Measurements from ENCODE around the gene RASGEF1B.

Gene RASGEF1B

DNA sequence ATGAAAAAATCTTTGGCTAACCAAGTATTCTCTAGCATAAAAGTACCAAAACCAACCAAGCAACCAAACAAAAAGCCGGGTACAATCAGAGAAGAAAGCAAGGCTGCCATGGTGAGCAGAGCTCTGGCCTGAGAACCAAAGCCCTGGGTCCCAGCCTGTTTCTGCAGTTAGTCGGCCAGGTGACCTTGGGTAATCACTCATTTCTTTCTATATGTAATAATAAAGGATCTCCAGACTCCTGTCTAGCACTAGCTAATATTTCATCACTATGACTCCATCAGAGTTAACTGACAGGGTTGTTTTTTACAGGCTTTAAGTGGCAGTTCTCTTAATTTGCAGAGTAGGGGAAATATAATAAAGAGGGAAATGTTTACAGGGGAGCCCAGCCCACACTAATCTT is 34.0 kb upstream of the RASGEF1B start:
- no peak for DNase-seq
- H3K4me1 Mint-ChIP-seq, result peaks cover 22% of the 10 kb centered on the region
- no peaks in the 10 kb centered on the region for H3K9me3 Mint-ChIP-seq
- no peaks in the 10 kb centered on the region for H3K36me3 Mint-ChIP-seq
- H3K27ac Mint-ChIP-seq, result peak overlapping the region; percentile 70
- H3K27me3 Mint-ChIP-seq, result peaks cover 8% of the 10 kb centered on the region
- H3K4me3 Mint-ChIP-seq, result no peak overlapping the region
- CTCF ChIA-PET, result interaction anchor here (0.7 kb wide), 1 partner anchor 16 kb away, joined by 3 read pairs; no protein-coding TSS in a partner anchor

DNA sequence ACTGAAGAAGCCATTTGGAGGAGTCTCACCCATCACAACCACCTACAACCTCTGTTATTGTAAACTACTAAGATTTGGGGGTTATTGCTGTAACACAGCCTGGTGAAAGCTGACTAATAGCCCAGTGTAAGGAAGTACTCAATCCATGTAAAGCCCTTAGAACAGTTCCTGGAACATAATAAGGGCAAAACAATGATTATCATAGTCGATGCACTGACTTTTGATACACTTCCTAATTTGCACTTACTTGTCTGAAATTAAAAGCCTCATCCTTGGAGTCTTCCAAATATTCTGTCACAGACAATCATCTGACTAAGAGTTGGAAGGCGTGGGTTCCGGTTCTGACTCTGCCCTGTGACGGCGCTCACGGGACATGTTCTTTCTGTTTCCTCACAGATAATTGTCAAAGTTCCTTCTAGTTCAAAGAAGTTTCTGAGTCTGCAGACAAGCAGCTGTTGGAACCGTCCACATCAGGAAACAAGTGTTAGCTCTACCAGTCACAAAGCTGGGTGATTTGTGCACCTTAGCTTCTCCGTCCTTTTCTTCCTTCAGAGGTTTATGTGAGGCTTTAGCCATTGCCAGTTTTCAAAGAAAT is 33.4 kb upstream of the RASGEF1B start:
- peaks cover 22% of the 10 kb centered on the region for H3K4me1 Mint-ChIP-seq
- H3K27me3 Mint-ChIP-seq, result peaks cover 8% of the 10 kb centered on the region

DNA sequence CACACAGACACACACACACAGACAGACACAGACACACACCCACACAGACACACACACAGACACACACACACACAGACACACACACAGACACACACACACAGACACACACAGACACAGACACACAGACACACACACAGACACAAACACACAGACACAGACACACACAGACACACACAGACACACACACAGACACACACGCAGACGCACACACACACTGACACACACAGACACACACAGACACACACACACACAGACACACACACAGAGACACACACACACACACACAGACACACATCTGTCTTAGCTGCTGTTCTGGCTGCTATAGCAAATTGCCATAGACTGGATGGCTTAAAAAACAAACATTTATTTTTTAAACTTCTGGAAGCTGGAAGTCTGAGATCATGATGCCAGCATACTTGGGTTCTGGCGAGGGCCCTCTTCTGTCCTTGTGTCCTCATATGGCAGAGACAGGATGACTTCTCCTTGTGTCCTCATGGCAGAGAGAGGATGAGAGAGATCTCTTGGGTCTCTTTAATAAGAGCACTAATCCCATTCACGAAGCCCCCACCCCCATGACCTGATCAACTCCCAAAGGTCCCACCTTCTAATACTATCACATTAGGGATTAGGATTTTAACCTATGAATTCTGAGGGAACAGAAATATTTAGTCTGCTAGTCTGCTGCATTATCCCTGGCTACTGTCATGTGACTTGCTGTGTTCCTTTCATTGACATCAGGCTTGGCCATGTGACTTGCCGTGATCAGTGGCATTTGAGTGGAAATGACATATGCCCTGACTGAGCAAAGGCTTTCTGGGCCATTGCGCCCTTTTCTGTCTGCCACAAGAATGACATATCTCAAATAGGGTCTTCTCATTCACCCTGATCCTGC is 32.7 kb upstream of the RASGEF1B start:
- Mint-ChIP-seq H3K36me3 (no peaks in the 10 kb centered on the region), H3K4me1 (peaks cover 22% of the 10 kb centered on the region), H3K9me3 (no peaks in the 10 kb centered on the region), H3K4me3 (no peak overlapping the region), H3K27ac (peak overlapping the region; percentile 19), H3K27me3 (peaks cover 12% of the 10 kb centered on the region)
- peak; percentile 22 for DNase-seq
- CTCF ChIA-PET, result interaction anchor here (1.2 kb wide), 2 partner anchors 13 to 34 kb away, joined by 4 to 5 read pairs; no protein-coding TSS in a partner anchor

More for the DNA sequence above, 33.4 kb upstream of the RASGEF1B start:
- peak overlapping the region; percentile 33 for H3K4me3 Mint-ChIP-seq
- H3K9me3 Mint-ChIP-seq, result no peaks in the 10 kb centered on the region
- DNase-seq, result peak; percentile 75
- peak overlapping the region; percentile 70 for H3K27ac Mint-ChIP-seq
- CTCF ChIA-PET, result interaction anchor here (0.7 to 1.2 kb wide), 2 partner anchors 14 to 17 kb away, joined by 3 to 4 read pairs; no protein-coding TSS in a partner anchor
- no peaks in the 10 kb centered on the region for H3K36me3 Mint-ChIP-seq

DNA sequence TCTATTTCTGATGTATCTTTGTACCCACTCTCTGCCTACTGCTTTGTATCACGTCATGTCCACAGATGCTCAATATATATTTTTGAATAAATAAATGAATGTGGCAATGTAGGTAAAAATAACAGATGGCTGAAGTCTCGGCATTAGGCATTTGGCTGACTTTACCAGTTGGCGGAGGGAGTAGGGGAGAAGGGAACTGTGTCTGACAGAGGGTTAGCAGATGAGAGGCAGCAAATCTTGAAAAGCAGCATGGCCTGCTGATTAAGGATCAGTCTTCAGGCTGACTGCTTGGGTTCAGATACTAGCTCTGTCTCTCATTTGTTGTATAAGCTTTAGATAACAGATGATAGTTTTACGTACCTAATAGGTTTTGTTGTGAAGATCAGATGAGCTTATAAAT is 31.9 kb upstream of the RASGEF1B start:
- Mint-ChIP-seq H3K4me3 (no peak overlapping the region), H3K4me1 (peaks cover 22% of the 10 kb centered on the region), H3K27ac (no peak overlapping the region), H3K9me3 (no peaks in the 10 kb centered on the region), H3K36me3 (no peaks in the 10 kb centered on the region), H3K27me3 (peaks cover 12% of the 10 kb centered on the region)
- CTCF ChIA-PET, result interaction anchor here (0.7 to 1.2 kb wide), 2 partner anchors 34 to 36 kb away, joined by 3 to 5 read pairs; no protein-coding TSS in a partner anchor
- no peak for DNase-seq

- Mint-ChIP-seq H3K9me3 (no peaks in the 10 kb centered on the region), H3K36me3 (no peaks in the 10 kb centered on the region), H3K4me1 (peaks cover 22% of the 10 kb centered on the region), H3K27ac (no peak overlapping the region), H3K27me3 (peaks cover 20% of the 10 kb centered on the region), H3K4me3 (no peak overlapping the region)
- CTCF ChIA-PET, result interaction anchor here (0.8 kb wide), 1 partner anchor 35 kb away, joined by 3 read pairs; no protein-coding TSS in a partner anchor
- no peak for DNase-seq
Observed at GRCh38 chr4:81502564-81502963, 30.9 kb upstream of the RASGEF1B start.

- H3K36me3 Mint-ChIP-seq, result no peaks in the 10 kb centered on the region
- H3K9me3 Mint-ChIP-seq, result no peaks in the 10 kb centered on the region
- CTCF ChIA-PET, result no interaction called here
- no peak for DNase-seq
- H3K27me3 Mint-ChIP-seq, result peaks cover 20% of the 10 kb centered on the region
- H3K4me3 Mint-ChIP-seq, result no peak overlapping the region
- H3K27ac Mint-ChIP-seq, result no peak overlapping the region
- peaks cover 14% of the 10 kb centered on the region for H3K4me1 Mint-ChIP-seq
Observed at GRCh38 chr4:81499840-81500239, 28.1 kb upstream of the RASGEF1B start.

GRCh38 chr4:81498551-81499099 is 26.9 kb upstream of the RASGEF1B start:
- H3K4me3 Mint-ChIP-seq, result no peak overlapping the region
- no peaks in the 10 kb centered on the region for H3K9me3 Mint-ChIP-seq
- DNase-seq, result no peak
- peaks cover 20% of the 10 kb centered on the region for H3K27me3 Mint-ChIP-seq
- peaks cover 18% of the 10 kb centered on the region for H3K4me1 Mint-ChIP-seq
- no peak overlapping the region for H3K27ac Mint-ChIP-seq
- CTCF ChIA-PET, result interaction anchor here (1.1 to 1.4 kb wide), 2 partner anchors 32 to 33 kb away, joined by 3 to 4 read pairs; no protein-coding TSS in a partner anchor
- H3K36me3 Mint-ChIP-seq, result no peaks in the 10 kb centered on the region

GRCh38 chr4:81498046-81498445 is 26.3 kb upstream of the RASGEF1B start:
- Mint-ChIP-seq H3K27me3 (peaks cover 16% of the 10 kb centered on the region), H3K4me3 (no peak overlapping the region), H3K36me3 (no peaks in the 10 kb centered on the region), H3K4me1 (peaks cover 22% of the 10 kb centered on the region), H3K27ac (no peak overlapping the region), H3K9me3 (no peaks in the 10 kb centered on the region)
- no peak for DNase-seq
- CTCF ChIA-PET, result interaction anchor here (1.4 kb wide), 1 partner anchor 32 kb away, joined by 4 read pairs; no protein-coding TSS in a partner anchor

DNA sequence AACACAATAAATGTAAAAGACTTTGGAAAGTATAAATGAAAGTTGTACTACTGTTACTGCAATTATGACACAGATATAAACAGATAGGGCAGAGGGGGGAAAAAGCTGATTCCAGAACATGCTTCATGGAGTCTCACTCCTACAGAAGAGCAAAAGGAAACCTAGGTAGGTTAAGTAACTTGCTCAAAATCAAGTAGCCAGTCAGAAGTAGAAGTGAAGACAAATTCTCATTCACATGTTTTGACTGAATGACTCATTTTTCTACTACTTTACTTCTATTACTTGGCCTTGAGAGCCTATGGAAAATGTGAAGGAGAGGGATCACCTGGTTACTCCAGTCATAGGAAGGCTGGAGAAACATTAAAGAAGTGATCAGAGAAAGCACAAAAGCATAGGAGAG is 23.6 kb upstream of the RASGEF1B start:
- peaks cover 8% of the 10 kb centered on the region for H3K9me3 Mint-ChIP-seq
- H3K27ac Mint-ChIP-seq, result no peak overlapping the region
- peaks cover 12% of the 10 kb centered on the region for H3K27me3 Mint-ChIP-seq
- peaks cover 45% of the 10 kb centered on the region for H3K4me1 Mint-ChIP-seq
- peaks cover 9% of the 10 kb centered on the region for H3K36me3 Mint-ChIP-seq
- CTCF ChIA-PET, result no interaction called here
- H3K4me3 Mint-ChIP-seq, result no peak overlapping the region
- DNase-seq, result no peak

DNA sequence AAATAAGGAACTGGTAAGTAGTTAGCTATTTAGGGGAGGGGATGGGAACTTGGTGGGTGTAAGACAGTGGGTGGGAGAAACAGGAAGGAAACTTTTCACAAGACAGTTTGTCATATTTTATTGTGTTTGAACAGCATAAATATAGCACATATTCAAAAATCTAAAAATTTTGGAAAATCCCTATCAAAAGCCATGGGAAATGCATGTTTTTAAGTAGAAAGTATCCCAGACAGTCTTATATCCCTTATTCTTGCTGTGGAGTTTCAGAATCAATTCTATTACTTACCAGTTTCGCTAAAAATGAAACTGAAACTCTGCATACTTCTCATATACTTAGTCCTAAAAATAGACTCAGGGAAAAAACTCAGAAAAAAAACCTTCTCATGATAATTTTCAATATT is 22.3 kb upstream of the RASGEF1B start:
- DNase-seq, result no peak
- peaks cover 47% of the 10 kb centered on the region for H3K4me1 Mint-ChIP-seq
- peaks cover 9% of the 10 kb centered on the region for H3K27me3 Mint-ChIP-seq
- peaks cover 9% of the 10 kb centered on the region for H3K36me3 Mint-ChIP-seq
- H3K4me3 Mint-ChIP-seq, result peak overlapping the region; percentile 31
- CTCF ChIA-PET, result interaction anchor here (1.5 kb wide), 1 partner anchor 13 kb away, joined by 3 read pairs; no protein-coding TSS in a partner anchor
- H3K9me3 Mint-ChIP-seq, result peaks cover 8% of the 10 kb centered on the region
- peak overlapping the region; percentile 11 for H3K27ac Mint-ChIP-seq

DNA sequence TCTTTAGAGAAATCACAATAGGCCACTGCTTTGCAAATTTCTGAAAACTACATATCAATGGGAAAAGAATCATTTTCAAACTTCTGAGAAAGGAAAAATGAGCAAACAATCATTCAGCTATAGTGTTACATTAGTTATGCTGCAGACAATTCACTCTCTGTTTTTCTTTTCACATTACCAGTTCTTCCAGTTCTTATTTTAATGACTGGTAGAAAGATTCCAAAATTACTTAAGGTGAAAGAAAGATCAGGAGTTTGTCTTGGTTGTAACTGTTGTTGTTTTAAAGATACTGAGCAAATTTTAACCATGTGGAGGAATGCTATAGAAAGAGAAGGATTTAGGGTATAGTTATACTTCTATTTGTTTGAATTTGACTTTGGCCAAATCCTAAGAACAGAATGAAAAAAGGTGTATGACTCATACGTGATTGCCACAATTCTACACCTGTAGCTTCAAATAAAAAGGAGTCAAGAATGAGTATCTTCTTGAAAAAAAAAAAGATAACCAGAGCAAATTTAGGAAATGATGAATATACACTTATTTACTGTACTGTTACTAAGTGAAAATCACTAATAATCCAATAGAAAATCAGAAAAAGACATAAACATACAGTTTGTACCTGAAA is 21.0 kb upstream of the RASGEF1B start:
- no peak for DNase-seq
- H3K36me3 Mint-ChIP-seq, result peaks cover 9% of the 10 kb centered on the region
- peaks cover 6% of the 10 kb centered on the region for H3K27me3 Mint-ChIP-seq
- CTCF ChIA-PET, result interaction anchor here (0.9 kb wide), 1 partner anchor 23 kb away, joined by 3 read pairs; no protein-coding TSS in a partner anchor
- peaks cover 12% of the 10 kb centered on the region for H3K9me3 Mint-ChIP-seq
- H3K4me3 Mint-ChIP-seq, result no peak overlapping the region
- H3K27ac Mint-ChIP-seq, result no peak overlapping the region
- H3K4me1 Mint-ChIP-seq, result peaks cover 47% of the 10 kb centered on the region

DNA sequence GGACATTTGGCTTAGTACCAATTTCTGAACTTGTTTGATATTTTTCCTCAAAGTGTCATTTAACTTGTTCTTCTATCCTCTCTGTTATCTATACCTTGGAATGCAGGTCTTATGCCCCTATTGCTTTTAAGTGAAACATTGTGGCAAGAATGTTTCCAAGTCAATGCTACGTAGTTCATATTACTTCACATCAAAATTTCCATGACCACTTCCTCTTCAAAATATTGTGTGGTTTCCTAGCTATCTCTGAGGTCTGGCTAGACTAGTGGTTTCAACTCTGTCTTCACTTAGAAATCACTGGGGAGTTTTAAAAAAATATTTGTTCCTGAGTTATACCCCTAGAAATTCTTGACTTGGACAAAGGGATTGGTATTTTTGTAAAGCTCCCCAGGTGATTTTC is 20.2 kb upstream of the RASGEF1B start:
- CTCF ChIA-PET, result interaction anchor here (0.9 kb wide), 1 partner anchor 22 kb away, joined by 3 read pairs; no protein-coding TSS in a partner anchor

DNA sequence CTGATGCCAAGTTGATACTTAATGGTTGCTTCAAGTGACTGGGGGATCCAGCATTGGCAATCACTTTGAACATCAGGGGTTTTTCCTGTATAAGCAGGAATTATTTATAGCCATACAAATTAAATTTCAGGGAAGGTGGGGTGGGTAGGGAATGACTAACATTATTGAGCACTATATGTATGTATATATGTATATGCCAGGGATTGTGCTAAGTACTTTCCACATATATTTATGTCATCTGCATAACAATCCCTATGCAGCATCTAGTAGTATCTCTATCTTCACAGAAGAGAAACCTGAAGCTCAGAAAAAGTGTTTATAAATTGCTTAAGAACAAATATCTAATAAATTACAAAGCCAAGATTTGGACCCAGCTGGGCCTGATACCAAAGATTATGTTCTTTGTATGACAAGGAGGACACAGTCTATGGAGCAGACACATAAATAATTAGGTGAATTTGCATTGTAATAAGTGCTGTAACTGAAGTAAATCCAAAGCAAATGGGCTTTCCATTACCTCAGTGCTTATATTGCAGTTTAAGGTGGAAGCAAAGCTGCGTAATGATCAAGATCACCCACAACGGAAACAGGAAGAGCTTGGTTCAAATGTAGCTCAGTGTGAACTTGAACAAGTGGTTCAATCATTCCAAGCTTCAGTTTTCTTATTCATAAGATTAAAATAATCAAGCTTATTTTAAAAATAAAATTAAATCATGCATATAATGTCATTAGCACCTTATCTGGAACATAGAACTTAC is 18.9 kb upstream of the RASGEF1B start:
- CTCF ChIA-PET, result interaction anchor here (0.5 to 1.7 kb wide), 5 partner anchors 9 to 354 kb away, joined by 3 to 6 read pairs (median 3); no protein-coding TSS in a partner anchor
- peaks cover 9% of the 10 kb centered on the region for H3K36me3 Mint-ChIP-seq

More for the DNA sequence above, 20.2 kb upstream of the RASGEF1B start:
- no peak overlapping the region for H3K4me3 Mint-ChIP-seq
- H3K36me3 Mint-ChIP-seq, result peaks cover 9% of the 10 kb centered on the region
- DNase-seq, result no peak
- H3K4me1 Mint-ChIP-seq, result peaks cover 47% of the 10 kb centered on the region
- H3K9me3 Mint-ChIP-seq, result peaks cover 12% of the 10 kb centered on the region
- peak overlapping the region; percentile 80 for H3K27ac Mint-ChIP-seq
- H3K27me3 Mint-ChIP-seq, result peaks cover 5% of the 10 kb centered on the region

More for the DNA sequence above, 18.9 kb upstream of the RASGEF1B start:
- Mint-ChIP-seq H3K4me3 (no peak overlapping the region), H3K27ac (no peak overlapping the region), H3K4me1 (peaks cover 45% of the 10 kb centered on the region), H3K27me3 (peaks cover 5% of the 10 kb centered on the region), H3K9me3 (peaks cover 12% of the 10 kb centered on the region)
- DNase-seq, result no peak
